EH (cell line): Measurements from ENCODE around the gene SUSD2.

Experiments used
- DNase-seq: peaks from one replicate; pipeline ENCODE4 v3.0.0-alpha.2; 2015; ENCODE audit warnings: low read depth

The SUSD2 gene

GRCh38 chr22:24153959-24154358, 27.3 kb upstream of the SUSD2 start:
- no peak for DNase-seq

- no peak for DNase-seq
These were observed 26.5 kb upstream of the SUSD2 start for GRCh38 chr22:24154826-24155225.

- DNase-seq, result peak; percentile 85
These were observed 25.6 kb upstream of the SUSD2 start for GRCh38 chr22:24155627-24156140.

- DNase-seq, result peak; percentile 64
These were observed 25.0 kb upstream of the SUSD2 start for GRCh38 chr22:24156141-24156912.

- DNase-seq, result peak; percentile 85
These were observed 24.1 kb upstream of the SUSD2 start for GRCh38 chr22:24156913-24157821.

GRCh38 chr22:24157822-24158135, 23.5 kb upstream of the SUSD2 start:
- DNase-seq, result peak; percentile 36

GRCh38 chr22:24159650-24160049, 21.6 kb upstream of the SUSD2 start:
- DNase-seq, result peak; percentile 27

GRCh38 chr22:24160546-24160945, 20.7 kb upstream of the SUSD2 start:
- no peak for DNase-seq

- DNase-seq, result no peak
These were observed 19.8 kb upstream of the SUSD2 start for GRCh38 chr22:24161485-24161884.

- DNase-seq, result no peak
These were observed 19.4 kb upstream of the SUSD2 start for GRCh38 chr22:24161909-24162308.

- DNase-seq, result no peak
These were observed 18.9 kb upstream of the SUSD2 start for GRCh38 chr22:24162436-24162835.

GRCh38 chr22:24164243-24164642, 17.0 kb upstream of the SUSD2 start:
- DNase-seq, result no peak

- DNase-seq, result no peak
These were observed 16.3 kb upstream of the SUSD2 start for GRCh38 chr22:24164940-24165339.

GRCh38 chr22:24165673-24166072, 15.6 kb upstream of the SUSD2 start:
- DNase-seq, result peak; percentile 25

- no peak for DNase-seq
These were observed 14.5 kb upstream of the SUSD2 start for GRCh38 chr22:24166811-24167210.

- DNase-seq, result no peak
These were observed 11.7 kb upstream of the SUSD2 start for GRCh38 chr22:24169439-24170058.

- DNase-seq, result peak; percentile 17
These were observed 11.1 kb upstream of the SUSD2 start for GRCh38 chr22:24170188-24170587.

GRCh38 chr22:24170632-24171031, 10.7 kb upstream of the SUSD2 start:
- no peak for DNase-seq

- no peak for DNase-seq
These were observed 9.5 kb upstream of the SUSD2 start for GRCh38 chr22:24171822-24172221.

- peak; percentile 82 for DNase-seq
These were observed 6.0 kb upstream of the SUSD2 start for GRCh38 chr22:24175160-24175808.

GRCh38 chr22:24176040-24176439, 5.2 kb upstream of the SUSD2 start:
- no peak for DNase-seq

GRCh38 chr22:24176630-24177029, 4.7 kb upstream of the SUSD2 start:
- DNase-seq, result no peak
